Measurements from ENCODE around the gene ADCY9. TPM values are rescaled to one million over a fixed set of nuclear protein-coding genes. Genes with fewer than 3 reads are reported as not detected.

The ADCY9 gene
- total RNA-seq, 1 experiment from 2014 or later, result 8.3 TPM

GRCh38 chr16:4021916-4022315 is 94.3 kb downstream of the ADCY9 start:
- no peak for DNase-seq (ENCODE audit: low read depth, low spot score)
- in situ Hi-C loops (cut with HindIII; ENCODE audit: low pct_unique_long_range_greater_than_20kb, low sequenced_read_pairs), result no loop called here

GRCh38 chr16:4021070-4021779 is 95.0 kb downstream of the ADCY9 start:
- in situ Hi-C loops (cut with HindIII; ENCODE audit: low pct_unique_long_range_greater_than_20kb, low sequenced_read_pairs), result no loop called here
- DNase-seq (ENCODE audit: low read depth, low spot score), result no peak

DNA sequence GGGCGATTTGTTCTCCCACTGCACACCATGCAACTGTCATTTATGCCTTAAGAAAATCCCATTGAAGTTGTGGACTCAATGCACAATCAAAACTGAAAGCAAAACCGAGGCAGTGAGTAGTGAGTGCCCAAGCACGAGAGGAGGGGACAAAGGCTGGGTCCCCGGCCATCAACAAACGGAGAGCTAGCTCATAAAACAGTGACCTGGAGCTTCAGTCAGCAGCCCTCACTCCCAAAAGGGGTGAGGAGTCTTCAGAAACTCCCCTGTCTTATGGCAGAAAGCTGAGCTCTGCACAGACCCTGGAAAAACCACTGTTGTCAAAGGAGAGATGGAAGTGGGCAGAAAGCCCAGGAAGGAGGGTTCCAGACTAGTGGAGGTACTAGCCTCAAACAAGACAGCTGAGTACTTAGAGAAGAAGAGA is 96.9 kb downstream of the ADCY9 start:
- no peak for DNase-seq (ENCODE audit: low read depth, low spot score)
- in situ Hi-C loops (cut with HindIII; ENCODE audit: low pct_unique_long_range_greater_than_20kb, low sequenced_read_pairs), result no loop called here

GRCh38 chr16:4018391-4018790 is 97.9 kb downstream of the ADCY9 start:
- in situ Hi-C loops (cut with HindIII; ENCODE audit: low pct_unique_long_range_greater_than_20kb, low sequenced_read_pairs), result no loop called here
- no peak for DNase-seq (ENCODE audit: low read depth, low spot score)

GRCh38 chr16:4017807-4018206 is 98.4 kb downstream of the ADCY9 start:
- in situ Hi-C loops (cut with HindIII; ENCODE audit: low pct_unique_long_range_greater_than_20kb, low sequenced_read_pairs), result no loop called here
- DNase-seq (ENCODE audit: low read depth, low spot score), result no peak

GRCh38 chr16:4016658-4017057 is 99.6 kb downstream of the ADCY9 start:
- no peak for DNase-seq (ENCODE audit: low read depth, low spot score)
- in situ Hi-C loops (cut with HindIII; ENCODE audit: low pct_unique_long_range_greater_than_20kb, low sequenced_read_pairs), result no loop called here

DNA sequence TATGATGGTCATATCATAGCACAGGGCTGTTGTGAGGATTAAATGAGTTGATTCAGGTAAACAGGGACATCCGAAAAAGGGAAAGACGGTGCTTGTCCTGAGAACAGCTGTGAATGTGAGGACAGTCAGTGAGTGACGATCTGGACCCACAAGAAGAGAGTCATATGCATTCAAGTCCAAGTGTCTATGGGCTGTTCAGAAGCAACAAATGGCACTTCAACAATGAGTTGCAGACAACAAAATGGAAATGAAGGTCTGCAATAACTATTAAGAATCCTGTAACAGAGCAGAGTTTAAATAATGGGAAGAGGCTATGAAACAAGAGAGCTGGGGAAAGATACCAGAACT is 100.3 kb downstream of the ADCY9 start:
- DNase-seq (ENCODE audit: low read depth, low spot score), result no peak
- in situ Hi-C loops (cut with HindIII; ENCODE audit: low pct_unique_long_range_greater_than_20kb, low sequenced_read_pairs), result no loop called here

DNA sequence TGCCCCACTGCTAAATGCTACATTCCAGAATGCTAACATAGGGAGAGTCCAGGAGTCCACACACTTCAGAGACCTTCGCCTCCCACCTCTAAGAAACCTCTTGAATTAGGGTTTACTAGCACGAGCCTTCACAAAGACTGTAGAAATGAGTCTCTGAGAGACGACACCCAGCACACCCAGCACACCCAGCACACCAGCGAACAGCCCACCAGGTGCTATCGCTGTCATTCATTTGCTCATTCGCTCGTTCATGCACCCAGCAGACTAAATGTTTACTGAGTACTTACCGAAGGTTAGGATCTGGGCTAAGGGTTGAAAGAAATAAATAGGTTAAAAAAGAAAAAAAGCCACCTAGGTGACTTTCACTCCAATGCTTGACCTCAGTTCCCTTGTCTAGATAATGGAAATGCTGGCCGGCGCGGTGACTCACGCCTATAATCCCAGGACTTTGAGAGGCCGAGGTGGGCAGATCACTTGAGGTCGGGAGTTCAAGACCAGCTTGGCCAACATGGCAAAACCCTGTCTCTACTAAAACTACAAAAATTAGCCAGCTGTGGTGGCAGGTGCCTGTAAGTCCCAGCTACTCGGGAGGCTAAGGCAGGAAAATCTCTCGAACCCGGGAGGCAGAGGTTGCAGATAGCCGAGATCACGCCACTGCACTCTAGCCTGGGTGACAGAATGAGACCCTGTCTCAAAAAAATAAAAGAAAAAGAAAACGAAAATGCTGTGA is 100.8 kb downstream of the ADCY9 start:
- in situ Hi-C loops (cut with HindIII; ENCODE audit: low pct_unique_long_range_greater_than_20kb, low sequenced_read_pairs), result no loop called here
- DNase-seq (ENCODE audit: low read depth, low spot score), result no peak

DNA sequence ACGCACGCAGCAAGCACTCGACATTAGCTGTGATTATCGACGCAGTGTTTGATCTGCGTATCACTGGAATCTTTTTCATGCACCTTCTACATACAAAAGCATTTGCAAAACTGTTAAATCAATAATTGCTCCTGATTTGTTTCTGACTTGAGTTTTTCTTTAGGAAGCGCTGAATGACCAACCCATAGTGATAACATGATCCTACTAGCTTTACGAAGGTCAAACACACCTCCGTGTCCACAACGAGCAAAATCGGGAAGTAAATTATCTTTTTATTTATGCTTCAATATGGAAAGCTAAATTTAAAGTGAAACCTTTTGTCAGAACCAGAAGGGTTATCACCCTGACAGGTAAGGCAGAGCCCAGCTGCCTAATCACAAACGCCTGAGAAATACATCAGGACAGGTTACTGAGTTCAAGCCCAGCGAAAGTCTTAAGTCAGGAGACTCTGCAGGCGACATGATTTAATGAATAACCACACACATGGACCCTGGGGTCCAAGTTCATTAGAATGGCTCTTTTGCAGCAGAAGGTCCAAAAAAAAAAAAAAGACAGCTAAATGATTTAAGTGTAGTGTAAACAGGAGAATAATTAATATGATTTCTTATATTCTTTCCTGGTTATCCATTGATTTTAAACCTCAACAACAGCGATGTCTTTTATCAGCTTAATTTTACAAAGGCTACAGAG is 104.2 kb downstream of the ADCY9 start:
- in situ Hi-C loops (cut with HindIII; ENCODE audit: low pct_unique_long_range_greater_than_20kb, low sequenced_read_pairs), result no loop called here
- DNase-seq (ENCODE audit: low read depth, low spot score), result no peak

DNA sequence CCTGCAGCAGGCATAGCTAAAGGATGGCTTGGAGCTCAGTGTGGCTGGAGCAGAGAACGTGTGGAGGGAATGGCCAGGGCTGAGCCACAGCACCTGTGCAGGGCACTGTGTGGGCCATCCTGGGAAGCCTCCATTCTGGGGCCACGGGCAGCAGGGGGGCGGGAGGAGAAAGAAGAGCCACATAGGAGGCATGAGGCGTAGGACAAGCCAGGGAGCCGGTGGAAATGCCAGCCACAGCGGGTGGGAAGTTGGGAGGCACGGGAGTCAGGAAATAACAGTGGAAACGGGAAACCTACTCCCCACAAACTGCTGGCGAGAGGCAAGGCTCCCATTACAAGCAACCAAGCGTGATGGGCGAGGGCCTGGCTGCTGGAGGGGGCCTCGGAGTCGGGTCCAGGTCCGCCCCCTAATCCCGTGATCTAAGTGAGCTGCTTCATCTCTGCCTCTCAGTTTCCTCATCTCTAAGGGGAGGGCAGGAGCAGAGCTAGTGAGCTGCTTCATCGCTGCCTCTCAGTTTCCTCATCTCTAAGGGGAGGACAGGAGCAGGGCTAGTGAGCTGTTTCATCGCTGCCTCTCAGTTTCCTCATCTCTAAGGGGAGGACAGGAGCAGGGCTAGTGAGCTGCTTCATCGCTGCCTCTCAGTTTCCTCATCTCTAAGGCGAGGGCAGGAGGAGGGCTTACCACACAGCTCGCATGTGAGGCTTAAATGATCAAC is 104.9 kb downstream of the ADCY9 start:
- DNase-seq (ENCODE audit: low read depth, low spot score), result no peak
- in situ Hi-C loops (cut with HindIII; ENCODE audit: low pct_unique_long_range_greater_than_20kb, low sequenced_read_pairs), result no loop called here

DNA sequence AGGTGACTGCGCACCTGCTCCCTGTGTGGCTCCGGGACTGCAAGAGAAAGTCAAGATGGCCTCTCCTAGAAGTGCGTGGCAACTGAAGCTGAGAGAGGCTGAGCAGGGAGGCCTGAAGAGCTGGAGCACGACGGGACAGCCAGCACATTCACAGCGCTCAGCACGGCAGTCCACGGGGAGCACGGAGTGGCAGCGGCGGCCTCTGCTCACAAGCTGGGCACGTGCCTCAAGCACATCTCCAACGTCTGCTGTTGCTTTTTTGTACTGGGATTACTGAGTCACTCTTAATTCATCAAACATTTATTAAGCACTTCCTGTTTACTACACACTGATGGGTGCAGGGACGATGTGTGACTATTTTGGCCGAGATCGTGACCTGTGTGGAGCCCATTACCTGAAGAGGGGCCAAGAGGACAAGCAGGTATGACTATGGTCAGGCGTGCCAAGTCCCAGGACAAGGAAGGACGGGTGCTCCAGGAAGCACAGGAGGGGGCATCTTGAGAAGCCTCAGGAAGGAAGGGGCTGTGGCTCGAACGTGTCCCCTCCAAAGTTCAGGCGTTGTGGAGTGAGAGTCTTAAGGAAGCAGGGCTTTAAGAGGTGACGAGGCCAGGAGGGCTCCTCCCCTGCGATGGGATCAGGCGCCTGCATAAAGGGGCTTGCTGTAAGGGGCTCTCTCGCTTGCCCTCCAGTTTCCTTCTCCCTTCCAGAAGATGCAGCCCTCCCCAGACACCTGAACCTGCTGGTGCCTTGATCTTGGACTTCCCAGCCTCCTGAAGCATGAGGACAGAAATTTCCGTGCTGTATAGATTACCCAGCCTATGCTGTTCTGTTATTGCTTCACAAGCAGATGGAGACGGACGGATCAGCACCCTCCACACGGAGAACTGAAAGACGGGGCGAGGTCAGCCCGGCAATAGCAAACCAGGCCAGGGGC is 105.8 kb downstream of the ADCY9 start:
- in situ Hi-C loops (cut with HindIII; ENCODE audit: low pct_unique_long_range_greater_than_20kb, low sequenced_read_pairs), result no loop called here
- no peak for DNase-seq (ENCODE audit: low read depth, low spot score)

DNA sequence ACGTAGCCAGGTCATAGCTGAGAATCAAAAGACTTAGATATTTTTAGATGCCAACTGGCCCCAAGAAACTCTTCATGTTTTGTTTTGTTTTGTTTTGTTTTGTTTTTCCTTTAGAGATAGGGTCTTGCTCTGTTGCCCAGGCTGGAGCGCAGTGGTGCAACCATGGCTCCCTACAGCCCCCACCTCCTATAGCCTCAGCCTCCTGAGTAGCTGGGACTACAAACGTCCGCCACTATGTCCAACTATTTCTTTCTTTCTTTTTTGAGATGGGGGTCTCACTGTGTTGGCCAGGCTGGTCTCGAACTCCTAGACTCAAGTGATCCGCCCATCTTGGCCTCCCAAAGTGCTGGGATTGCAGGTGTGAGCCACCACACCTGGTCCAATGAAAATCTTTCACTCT is 107.1 kb downstream of the ADCY9 start:
- DNase-seq (ENCODE audit: low read depth, low spot score), result no peak
- in situ Hi-C loops (cut with HindIII; ENCODE audit: low pct_unique_long_range_greater_than_20kb, low sequenced_read_pairs), result no loop called here

- DNase-seq (ENCODE audit: low read depth, low spot score), result no peak
- in situ Hi-C loops (cut with HindIII; ENCODE audit: low pct_unique_long_range_greater_than_20kb, low sequenced_read_pairs), result no loop called here
These were observed 108.1 kb downstream of the ADCY9 start for GRCh38 chr16:4008116-4008515.

GRCh38 chr16:4006397-4006999 is 109.7 kb downstream of the ADCY9 start:
- in situ Hi-C loops (cut with HindIII; ENCODE audit: low pct_unique_long_range_greater_than_20kb, low sequenced_read_pairs), result no loop called here
- DNase-seq (ENCODE audit: low read depth, low spot score), result no peak

DNA sequence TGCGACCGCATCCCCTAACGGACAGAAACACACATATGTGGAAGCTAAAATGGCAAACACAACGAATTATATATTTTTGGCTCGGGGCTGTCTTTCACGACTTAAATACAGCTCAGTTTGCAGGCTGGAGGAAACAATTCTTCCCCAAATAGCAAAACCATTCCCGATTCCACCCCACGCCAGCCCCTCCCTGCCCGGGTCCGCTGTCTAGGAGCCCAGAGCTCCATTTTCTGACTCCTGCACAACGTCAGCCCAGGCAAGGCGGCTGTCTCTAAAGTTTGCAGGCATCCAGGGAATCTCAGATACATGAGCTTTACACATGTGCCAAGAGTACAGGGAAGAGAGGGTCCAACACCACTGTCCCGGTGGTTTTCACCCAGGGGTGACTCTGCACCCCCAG is 110.5 kb downstream of the ADCY9 start:
- DNase-seq (ENCODE audit: low read depth, low spot score), result no peak
- in situ Hi-C loops (cut with HindIII; ENCODE audit: low pct_unique_long_range_greater_than_20kb, low sequenced_read_pairs), result no loop called here

GRCh38 chr16:4005281-4005680 is 111.0 kb downstream of the ADCY9 start:
- in situ Hi-C loops (cut with HindIII; ENCODE audit: low pct_unique_long_range_greater_than_20kb, low sequenced_read_pairs), result no loop called here
- no peak for DNase-seq (ENCODE audit: low read depth, low spot score)

DNA sequence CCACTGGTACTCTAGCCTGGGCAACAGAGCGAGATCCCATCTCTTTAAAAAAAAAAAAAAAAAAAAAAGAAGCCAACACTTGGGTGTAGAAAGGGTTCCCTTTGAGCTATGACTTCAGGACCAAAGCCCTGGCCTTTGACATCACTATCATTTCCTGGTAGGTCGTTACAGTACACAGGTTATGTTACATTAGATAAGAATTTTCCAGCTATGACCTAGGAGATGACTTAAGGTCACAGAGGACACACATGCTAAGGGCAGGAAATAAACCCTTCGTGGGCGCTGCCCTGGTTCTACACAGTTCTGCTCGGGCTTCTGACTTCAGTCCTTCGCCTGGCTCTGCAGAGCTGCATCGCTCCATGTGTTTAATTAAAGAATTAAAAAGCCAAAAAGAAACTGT is 112.0 kb downstream of the ADCY9 start:
- DNase-seq (ENCODE audit: low read depth, low spot score), result no peak
- in situ Hi-C loops (cut with HindIII; ENCODE audit: low pct_unique_long_range_greater_than_20kb, low sequenced_read_pairs), result no loop called here

Data from SK-MEL-5 (cell line).